ENCODE results near the gene WNT3A.

DNA sequence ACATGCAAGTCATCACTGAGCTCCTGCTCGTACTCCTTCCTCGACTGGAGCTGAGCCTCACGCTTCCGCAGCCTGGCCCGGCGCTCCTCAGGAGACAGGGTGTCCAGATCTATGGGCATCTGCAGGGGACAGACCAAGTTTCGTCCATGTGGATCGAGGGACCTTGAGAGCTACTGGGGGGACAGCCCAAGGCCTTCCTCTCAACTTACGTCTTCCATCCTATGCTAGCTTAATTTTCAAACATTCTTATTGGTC, 99.9 kb downstream of the WNT3A start:
- TF ChIP-seq, protein P1, sequence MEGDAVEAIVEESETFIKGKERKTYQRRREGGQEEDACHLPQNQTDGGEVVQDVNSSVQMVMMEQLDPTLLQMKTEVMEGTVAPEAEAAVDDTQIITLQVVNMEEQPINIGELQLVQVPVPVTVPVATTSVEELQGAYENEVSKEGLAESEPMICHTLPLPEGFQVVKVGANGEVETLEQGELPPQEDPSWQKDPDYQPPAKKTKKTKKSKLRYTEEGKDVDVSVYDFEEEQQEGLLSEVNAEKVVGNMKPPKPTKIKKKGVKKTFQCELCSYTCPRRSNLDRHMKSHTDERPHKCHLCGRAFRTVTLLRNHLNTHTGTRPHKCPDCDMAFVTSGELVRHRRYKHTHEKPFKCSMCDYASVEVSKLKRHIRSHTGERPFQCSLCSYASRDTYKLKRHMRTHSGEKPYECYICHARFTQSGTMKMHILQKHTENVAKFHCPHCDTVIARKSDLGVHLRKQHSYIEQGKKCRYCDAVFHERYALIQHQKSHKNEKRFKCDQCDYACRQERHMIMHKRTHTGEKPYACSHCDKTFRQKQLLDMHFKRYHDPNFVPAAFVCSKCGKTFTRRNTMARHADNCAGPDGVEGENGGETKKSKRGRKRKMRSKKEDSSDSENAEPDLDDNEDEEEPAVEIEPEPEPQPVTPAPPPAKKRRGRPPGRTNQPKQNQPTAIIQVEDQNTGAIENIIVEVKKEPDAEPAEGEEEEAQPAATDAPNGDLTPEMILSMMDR (IDR thresholded peaks at IDR 0.05) = no peak
- TF ChIP-seq EP300 (IDR thresholded peaks at IDR 0.05) (no peak), POLR2A (IDR thresholded peaks at IDR 0.05) (no peak)
